RWPE1 (cell line): ENCODE results near the gene ITGB5.

Experiments used
- CTCF ChIA-PET: fragments of 350-600 bp; sonication (Branson Sonifier 250); formaldehyde crosslinking; extraction: SDS; loops from one replicate; lab custom pipeline; 2021; lab: Yijun Ruan, JAX
- POLR2A ChIA-PET: fragments of 400-600 bp; formaldehyde crosslinking; extraction: SDS; loops from one replicate; lab custom pipeline; 2020; ENCODE audit warnings: antibody characterized with exemption; ENCODE audit not compliant: low non-redundant PET; lab: Yijun Ruan, JAX
- DNase-seq: peaks from one replicate; pipeline ENCODE4 v3.0.0; 2012; ENCODE audit warnings: low spot score
- H3K27ac ChIP-seq: fragments of 450-650 bp; 2 replicates; pipeline ENCODE4 v1.5.1; 2017
- CTCF ChIP-seq: fragments of 450-650 bp; conservative IDR thresholded peaks from 2 replicates; pipeline ENCODE4 v1.5.1; 2017; ENCODE audit warnings: low read depth, mild to moderate bottlenecking

ITGB5 gene

DNA sequence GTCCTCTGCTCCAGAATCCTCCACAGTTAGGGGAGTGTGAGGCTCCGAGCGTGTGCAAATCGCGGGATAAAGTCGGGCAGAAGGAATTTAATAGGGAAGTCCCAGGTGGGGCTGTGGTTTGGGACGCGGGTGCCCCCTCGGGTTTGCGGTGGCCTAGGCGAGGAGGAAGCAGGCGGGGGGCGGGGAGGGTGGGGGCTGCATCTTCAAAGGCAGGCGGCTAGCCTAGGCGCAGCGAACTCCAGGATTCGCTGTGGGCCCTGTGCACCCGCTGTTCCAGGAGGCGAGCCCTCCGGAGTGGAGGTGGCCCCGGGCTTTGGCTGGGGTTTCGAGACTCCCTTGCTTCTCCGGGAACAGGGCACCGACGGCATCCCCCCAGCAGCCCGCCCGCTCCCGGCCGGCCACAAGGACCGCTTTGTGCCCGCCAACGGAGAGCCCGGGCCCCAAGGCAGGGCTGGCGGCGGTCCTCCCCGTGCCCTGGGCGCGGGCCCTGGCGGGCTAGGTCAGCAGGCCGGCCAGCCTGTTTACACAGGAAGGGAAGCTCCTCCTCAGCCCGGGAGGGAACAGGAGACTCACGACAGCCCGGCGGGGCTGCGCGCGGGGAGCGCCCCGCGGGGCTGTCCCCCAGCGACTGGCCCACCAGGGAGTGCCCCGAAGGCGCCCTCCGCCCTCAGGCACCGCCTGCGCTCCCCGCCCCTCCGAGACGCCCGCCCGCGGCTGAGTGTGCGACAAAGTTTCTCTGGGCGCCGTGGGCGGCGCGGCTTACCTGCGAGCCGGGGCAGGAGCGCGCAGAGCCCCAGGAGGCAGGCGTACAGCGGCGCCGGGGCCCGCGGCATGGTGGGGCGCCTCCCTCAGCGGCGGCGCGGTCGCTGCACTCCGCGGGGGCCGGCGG is 753 bp downstream of the ITGB5 start:
- H3K27ac ChIP-seq: peak overlapping the region; percentile 92
- peak; percentile 34 for DNase-seq
- TF ChIP-seq CTCF: no peak
- ChIA-PET POLR2A (interaction anchor here (1.0 kb wide), 1 partner anchor 41 kb away, joined by 4 read pairs; no protein-coding TSS in a partner anchor), CTCF (interaction anchor here (1.0 kb wide), 1 partner anchor 15 kb away, joined by 3 read pairs; no protein-coding TSS in a partner anchor)

- peak overlapping the region; percentile 92 for H3K27ac ChIP-seq
- TF ChIP-seq CTCF: no peak
- ChIA-PET CTCF (interaction anchor here (0.6 to 0.7 kb wide), 3 partner anchors 11 to 1814 kb away, joined by 3 read pairs; no protein-coding TSS in a partner anchor), POLR2A (no interaction called here)
- DNase-seq: no peak
Observed at GRCh38 chr3:124885466-124886167, 1.5 kb downstream of the ITGB5 start.

DNA sequence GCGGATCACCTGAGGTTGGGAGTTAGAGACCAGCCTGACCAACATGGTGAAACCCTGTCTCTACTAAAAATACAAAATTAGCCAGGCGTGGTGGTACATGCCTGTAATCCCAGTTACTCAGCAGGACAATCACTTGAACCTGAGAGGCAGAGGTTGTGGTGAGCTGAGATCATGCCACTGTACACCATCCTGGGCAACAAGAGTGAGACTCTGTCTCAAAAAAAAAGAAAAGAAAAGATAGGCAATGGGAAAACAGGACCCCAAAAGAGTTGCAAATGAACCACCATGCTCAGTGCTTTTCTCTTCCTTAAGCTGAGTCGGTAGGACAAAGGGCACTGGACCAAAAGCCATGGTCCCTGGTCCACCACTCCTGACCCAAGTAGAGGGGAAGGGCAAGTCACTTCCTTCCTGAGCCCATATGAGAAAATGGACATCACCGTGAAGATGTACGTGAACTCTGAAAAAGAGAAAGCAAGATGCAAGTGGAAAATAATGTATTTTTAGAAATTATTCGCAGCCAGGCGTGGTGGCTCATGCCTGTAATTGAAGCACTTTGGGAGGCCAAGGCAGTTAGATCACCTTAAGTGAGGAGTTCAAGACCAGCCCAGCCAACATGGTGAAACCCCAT is 2.6 kb downstream of the ITGB5 start:
- POLR2A ChIA-PET: no interaction called here
- peak overlapping the region; percentile 69 for H3K27ac ChIP-seq
- no peak for TF ChIP-seq CTCF
- CTCF ChIA-PET: interaction anchor here (0.7 kb wide), 3 partner anchors 12 to 534 kb away, joined by 3 to 5 read pairs (median 4); no protein-coding TSS in a partner anchor
- no peak for DNase-seq

- no peak for DNase-seq
- CTCF ChIA-PET: interaction anchor here (0.7 kb wide), 2 partner anchors 87 to 533 kb away, joined by 4 to 5 read pairs; no protein-coding TSS in a partner anchor
- peak overlapping the region; percentile 69 for H3K27ac ChIP-seq
- no peak for TF ChIP-seq CTCF
- POLR2A ChIA-PET: no interaction called here
Observed at GRCh38 chr3:124883766-124884473, 3.2 kb downstream of the ITGB5 start.

GRCh38 chr3:124882816-124883747 is 4.1 kb downstream of the ITGB5 start:
- H3K27ac ChIP-seq: no peak overlapping the region; the same call in 1 of the 2 replicates
- DNase-seq: no peak
- CTCF ChIA-PET: interaction anchor here (0.5 kb wide), 1 partner anchor 18 kb away, joined by 4 read pairs; no protein-coding TSS in a partner anchor
- POLR2A ChIA-PET: no interaction called here
- TF ChIP-seq CTCF: no peak
